HepG2 (cell line): ENCODE data around the gene ARTN. TPM values are rescaled to one million over a fixed set of nuclear protein-coding genes. Genes with fewer than 3 reads are reported as not detected.

Experiments used
- MEIS1 ChIP-seq: sonication (generic); formaldehyde crosslinking; IDR thresholded peaks from 2 replicates; pipeline ENCODE4 v1.9.0; 2021; ENCODE audit warnings: mild to moderate bottlenecking, missing genetic modification reagents, moderate library complexity, borderline replicate concordance
- PHB2 ChIP-seq: fragments of 450-650 bp; IDR thresholded peaks from 2 replicates; pipeline ENCODE4 v1.6.1; 2018; ENCODE audit not compliant: partially characterized antibody
- ZC3H4 ChIP-seq: sonication (generic); formaldehyde crosslinking; IDR thresholded peaks from 2 replicates; pipeline ENCODE4 v1.4.0; 2020; ENCODE audit warnings: missing genetic modification reagents, borderline replicate concordance
- ZNF557 ChIP-seq: sonication (generic); formaldehyde crosslinking; IDR thresholded peaks from 2 replicates; pipeline ENCODE4 v1.4.0; 2020; ENCODE audit warnings: missing genetic modification reagents
- ZNF605 ChIP-seq: sonication (generic); formaldehyde crosslinking; IDR thresholded peaks from 2 replicates; pipeline ENCODE4 v1.8.0; 2022; ENCODE audit warnings: mild to moderate bottlenecking, missing genetic modification reagents
- polyA plus RNA-seq, 8 experiments: library from polyadenylated mRNA; depleted of rRNA in 3 of 8; stranded (reverse) in 7 of 8; unstranded in 1 of 8; fragments of >200 nt; fragmentation: Illumina TruSeq in 4 of 8; extraction: Trizol in 4 of 8; gene quantifications; 2 replicates each; pipeline versions ENCODE4 v1.2.1 to v1.2.3, GENCODE V29; 2011 to 2016; ENCODE audit warnings: low read depth in 4 of 8, missing spikeins in 1 of 8, mixed read lengths in 1 of 8; ENCODE audit not compliant: insufficient read depth in 1 of 8
- total RNA-seq, 5 experiments: library from RNA; depleted of rRNA; stranded (reverse); fragments of >200 nt; fragmentation: Illumina TruSeq; extraction: Trizol; gene quantifications; 2 replicates each; pipeline ENCODE4 v1.2.3, GENCODE V29; 2016; ENCODE audit warnings: low read depth in 1 of 5
- TF ChIP-seq, protein P1 (sequence below): sonication (generic); formaldehyde crosslinking; IDR thresholded peaks from 2 replicates; pipeline ENCODE4 v1.4.0; 2020; ENCODE audit warnings: mild to moderate bottlenecking, missing genetic modification reagents
- TF ChIP-seq, protein P2 (sequence below): sonication (generic); formaldehyde crosslinking; IDR thresholded peaks from 2 replicates; pipeline ENCODE4 v1.5.0; 2020; ENCODE audit warnings: mild to moderate bottlenecking, missing genetic modification reagents, moderate library complexity
- TF ChIP-seq, protein P3 (sequence below): sonication (generic); formaldehyde crosslinking; IDR thresholded peaks from 2 replicates; pipeline ENCODE4 v1.5.0; 2020; ENCODE audit warnings: mild to moderate bottlenecking, missing genetic modification reagents, borderline replicate concordance
- TF ChIP-seq, protein P4 (sequence below): sonication (generic); formaldehyde crosslinking; conservative IDR thresholded peaks from 2 replicates; pipeline ENCODE4 v1.8.0; 2022; ENCODE audit warnings: mild to moderate bottlenecking, moderate library complexity, missing genetic modification reagents
- TF ChIP-seq, protein P5 (sequence below): sonication (generic); formaldehyde crosslinking; IDR thresholded peaks from 2 replicates; pipeline ENCODE4 v1.5.1; 2020; ENCODE audit warnings: missing genetic modification reagents, mild to moderate bottlenecking, borderline replicate concordance

Gene ARTN
- total and polyA plus RNA-seq, 2 of the 13 experiments (the other 11 are each of a cell fraction or from before 2014, with no cell fraction given), result 0.11 to 0.62 TPM

DNA sequence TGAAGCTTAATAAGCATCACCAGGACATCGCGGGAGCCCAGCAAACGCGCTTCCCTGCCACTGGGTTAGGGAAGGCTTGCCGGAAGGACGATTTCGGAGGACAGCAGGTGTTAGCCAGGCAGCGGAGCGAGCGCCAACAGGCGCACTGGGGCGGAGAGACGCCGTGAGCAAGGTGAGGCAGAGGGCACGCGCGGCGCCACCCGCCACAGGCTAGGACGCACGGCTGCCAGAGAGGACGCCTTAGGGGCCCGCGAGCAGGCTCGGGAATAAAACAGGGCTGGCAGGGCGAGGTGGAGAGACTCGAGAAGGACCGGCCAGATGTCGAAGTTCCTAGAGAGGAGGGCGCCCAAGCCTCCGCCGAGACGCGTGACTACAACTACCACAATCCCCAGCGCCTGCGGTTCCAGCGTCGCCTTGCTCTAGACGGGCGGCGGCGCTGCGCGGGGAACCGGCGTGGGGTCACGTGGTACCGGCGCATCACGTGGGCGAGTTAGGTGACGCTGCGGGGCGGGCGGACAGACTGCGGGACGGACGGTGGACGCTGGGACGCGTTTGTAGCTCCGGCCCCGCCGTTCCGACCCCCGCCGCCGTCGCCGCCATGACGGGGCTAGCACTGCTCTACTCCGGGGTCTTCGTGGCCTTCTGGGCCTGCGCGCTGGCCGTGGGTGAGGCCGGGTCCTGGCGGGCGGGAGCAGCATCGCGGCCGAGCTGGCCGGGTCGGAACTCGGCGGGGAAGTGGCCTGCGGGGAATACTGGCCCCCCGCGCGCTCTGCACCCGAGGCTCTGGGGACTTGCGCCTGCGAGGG is 41.0 kb downstream of the ARTN start, which contains the start of gene ATP6V0B (continued):
- TF ChIP-seq, protein P1, sequence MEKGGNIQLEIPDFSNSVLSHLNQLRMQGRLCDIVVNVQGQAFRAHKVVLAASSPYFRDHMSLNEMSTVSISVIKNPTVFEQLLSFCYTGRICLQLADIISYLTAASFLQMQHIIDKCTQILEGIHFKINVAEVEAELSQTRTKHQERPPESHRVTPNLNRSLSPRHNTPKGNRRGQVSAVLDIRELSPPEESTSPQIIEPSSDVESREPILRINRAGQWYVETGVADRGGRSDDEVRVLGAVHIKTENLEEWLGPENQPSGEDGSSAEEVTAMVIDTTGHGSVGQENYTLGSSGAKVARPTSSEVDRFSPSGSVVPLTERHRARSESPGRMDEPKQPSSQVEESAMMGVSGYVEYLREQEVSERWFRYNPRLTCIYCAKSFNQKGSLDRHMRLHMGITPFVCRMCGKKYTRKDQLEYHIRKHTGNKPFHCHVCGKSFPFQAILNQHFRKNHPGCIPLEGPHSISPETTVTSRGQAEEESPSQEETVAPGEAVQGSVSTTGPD (CRISPR knock-in tag), result no peak
- TF ChIP-seq, protein P2, sequence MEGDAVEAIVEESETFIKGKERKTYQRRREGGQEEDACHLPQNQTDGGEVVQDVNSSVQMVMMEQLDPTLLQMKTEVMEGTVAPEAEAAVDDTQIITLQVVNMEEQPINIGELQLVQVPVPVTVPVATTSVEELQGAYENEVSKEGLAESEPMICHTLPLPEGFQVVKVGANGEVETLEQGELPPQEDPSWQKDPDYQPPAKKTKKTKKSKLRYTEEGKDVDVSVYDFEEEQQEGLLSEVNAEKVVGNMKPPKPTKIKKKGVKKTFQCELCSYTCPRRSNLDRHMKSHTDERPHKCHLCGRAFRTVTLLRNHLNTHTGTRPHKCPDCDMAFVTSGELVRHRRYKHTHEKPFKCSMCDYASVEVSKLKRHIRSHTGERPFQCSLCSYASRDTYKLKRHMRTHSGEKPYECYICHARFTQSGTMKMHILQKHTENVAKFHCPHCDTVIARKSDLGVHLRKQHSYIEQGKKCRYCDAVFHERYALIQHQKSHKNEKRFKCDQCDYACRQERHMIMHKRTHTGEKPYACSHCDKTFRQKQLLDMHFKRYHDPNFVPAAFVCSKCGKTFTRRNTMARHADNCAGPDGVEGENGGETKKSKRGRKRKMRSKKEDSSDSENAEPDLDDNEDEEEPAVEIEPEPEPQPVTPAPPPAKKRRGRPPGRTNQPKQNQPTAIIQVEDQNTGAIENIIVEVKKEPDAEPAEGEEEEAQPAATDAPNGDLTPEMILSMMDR (CRISPR knock-in tag), result peak; percentile 66
- TF ChIP-seq PHB2 (no peak), ZNF605 (CRISPR knock-in tag) (no peak; the same call in 1 of the 2 replicates), ZC3H4 (CRISPR knock-in tag) (no peak), MEIS1 (no peak), ZNF557 (CRISPR knock-in tag) (no peak)
- TF ChIP-seq, protein P3, sequence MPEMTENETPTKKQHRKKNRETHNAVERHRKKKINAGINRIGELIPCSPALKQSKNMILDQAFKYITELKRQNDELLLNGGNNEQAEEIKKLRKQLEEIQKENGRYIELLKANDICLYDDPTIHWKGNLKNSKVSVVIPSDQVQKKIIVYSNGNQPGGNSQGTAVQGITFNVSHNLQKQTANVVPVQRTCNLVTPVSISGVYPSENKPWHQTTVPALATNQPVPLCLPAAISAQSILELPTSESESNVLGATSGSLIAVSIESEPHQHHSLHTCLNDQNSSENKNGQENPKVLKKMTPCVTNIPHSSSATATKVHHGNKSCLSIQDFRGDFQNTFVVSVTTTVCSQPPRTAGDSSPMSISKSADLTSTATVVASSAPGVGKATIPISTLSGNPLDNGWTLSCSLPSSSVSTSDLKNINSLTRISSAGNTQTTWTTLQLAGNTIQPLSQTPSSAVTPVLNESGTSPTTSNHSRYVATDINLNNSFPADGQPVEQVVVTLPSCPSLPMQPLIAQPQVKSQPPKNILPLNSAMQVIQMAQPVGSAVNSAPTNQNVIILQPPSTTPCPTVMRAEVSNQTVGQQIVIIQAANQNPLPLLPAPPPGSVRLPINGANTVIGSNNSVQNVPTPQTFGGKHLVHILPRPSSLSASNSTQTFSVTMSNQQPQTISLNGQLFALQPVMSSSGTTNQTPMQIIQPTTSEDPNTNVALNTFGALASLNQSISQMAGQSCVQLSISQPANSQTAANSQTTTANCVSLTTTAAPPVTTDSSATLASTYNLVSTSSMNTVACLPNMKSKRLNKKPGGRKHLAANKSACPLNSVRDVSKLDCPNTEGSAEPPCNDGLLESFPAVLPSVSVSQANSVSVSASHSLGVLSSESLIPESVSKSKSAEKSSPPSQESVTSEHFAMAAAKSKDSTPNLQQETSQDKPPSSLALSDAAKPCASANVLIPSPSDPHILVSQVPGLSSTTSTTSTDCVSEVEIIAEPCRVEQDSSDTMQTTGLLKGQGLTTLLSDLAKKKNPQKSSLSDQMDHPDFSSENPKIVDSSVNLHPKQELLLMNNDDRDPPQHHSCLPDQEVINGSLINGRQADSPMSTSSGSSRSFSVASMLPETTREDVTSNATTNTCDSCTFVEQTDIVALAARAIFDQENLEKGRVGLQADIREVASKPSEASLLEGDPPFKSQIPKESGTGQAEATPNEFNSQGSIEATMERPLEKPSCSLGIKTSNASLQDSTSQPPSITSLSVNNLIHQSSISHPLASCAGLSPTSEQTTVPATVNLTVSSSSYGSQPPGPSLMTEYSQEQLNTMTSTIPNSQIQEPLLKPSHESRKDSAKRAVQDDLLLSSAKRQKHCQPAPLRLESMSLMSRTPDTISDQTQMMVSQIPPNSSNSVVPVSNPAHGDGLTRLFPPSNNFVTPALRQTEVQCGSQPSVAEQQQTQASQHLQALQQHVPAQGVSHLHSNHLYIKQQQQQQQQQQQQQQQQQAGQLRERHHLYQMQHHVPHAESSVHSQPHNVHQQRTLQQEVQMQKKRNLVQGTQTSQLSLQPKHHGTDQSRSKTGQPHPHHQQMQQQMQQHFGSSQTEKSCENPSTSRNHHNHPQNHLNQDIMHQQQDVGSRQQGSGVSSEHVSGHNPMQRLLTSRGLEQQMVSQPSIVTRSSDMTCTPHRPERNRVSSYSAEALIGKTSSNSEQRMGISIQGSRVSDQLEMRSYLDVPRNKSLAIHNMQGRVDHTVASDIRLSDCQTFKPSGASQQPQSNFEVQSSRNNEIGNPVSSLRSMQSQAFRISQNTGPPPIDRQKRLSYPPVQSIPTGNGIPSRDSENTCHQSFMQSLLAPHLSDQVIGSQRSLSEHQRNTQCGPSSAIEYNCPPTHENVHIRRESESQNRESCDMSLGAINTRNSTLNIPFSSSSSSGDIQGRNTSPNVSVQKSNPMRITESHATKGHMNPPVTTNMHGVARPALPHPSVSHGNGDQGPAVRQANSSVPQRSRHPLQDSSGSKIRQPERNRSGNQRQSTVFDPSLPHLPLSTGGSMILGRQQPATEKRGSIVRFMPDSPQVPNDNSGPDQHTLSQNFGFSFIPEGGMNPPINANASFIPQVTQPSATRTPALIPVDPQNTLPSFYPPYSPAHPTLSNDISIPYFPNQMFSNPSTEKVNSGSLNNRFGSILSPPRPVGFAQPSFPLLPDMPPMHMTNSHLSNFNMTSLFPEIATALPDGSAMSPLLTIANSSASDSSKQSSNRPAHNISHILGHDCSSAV, result no peak
- TF ChIP-seq, protein P4, sequence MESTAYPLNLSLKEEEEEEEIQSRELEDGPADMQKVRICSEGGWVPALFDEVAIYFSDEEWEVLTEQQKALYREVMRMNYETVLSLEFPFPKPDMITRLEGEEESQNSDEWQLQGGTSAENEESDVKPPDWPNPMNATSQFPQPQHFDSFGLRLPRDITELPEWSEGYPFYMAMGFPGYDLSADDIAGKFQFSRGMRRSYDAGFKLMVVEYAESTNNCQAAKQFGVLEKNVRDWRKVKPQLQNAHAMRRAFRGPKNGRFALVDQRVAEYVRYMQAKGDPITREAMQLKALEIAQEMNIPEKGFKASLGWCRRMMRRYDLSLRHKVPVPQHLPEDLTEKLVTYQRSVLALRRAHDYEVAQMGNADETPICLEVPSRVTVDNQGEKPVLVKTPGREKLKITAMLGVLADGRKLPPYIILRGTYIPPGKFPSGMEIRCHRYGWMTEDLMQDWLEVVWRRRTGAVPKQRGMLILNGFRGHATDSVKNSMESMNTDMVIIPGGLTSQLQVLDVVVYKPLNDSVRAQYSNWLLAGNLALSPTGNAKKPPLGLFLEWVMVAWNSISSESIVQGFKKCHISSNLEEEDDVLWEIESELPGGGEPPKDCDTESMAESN (CRISPR knock-in tag), result peak; percentile 76
- TF ChIP-seq, protein P5, sequence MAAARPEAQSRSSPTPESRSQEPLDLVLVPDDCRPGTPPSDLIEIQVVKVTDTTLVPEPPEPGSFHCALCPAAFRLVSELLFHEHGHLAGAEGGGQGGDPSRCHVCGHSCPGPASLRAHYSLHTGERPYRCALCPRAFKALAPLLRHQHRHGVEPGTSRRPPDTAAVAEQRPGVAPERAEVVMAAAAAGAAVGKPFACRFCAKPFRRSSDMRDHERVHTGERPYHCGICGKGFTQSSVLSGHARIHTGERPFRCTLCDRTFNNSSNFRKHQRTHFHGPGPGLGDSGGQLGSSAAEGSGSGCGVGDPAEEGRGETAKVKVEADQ (CRISPR knock-in tag), result no peak
